A549 treated with Mapracorat at 1 μM for 4 hours (cell line): ENCODE data around the gene PRM2. TPM values are rescaled to one million over a fixed set of nuclear protein-coding genes. Genes with fewer than 3 reads are reported as not detected.

Experiments used
- total RNA-seq: library from RNA; stranded (reverse); fragments of 200-300 nt; extraction: Qiagen RNA extraction; gene quantifications from 5 replicates; pipeline ENCODE4 v1.2.3, GENCODE V29; 2022

PRM2 gene
- not detected in 5 replicates for total RNA-seq

GRCh38 chr16:11276143-11276895 is at the start of gene PRM2:
TSS of gene PRM2 (minus strand) at chr16:11276480. CDS start at chr16:11276370, 110 bp downstream.

GRCh38 chr16:11280616-11281522 is 4.6 kb upstream of the PRM2 start, which contains the start of gene PRM1:
TSS of gene PRM1 (minus strand) at chr16:11281330. CDS start at chr16:11281238, 92 bp downstream.

GRCh38 chr16:11272921-11273720 is 3.2 kb downstream of the PRM2 start, which contains the start of gene PRM3:
TSS of gene PRM3 (minus strand) at chr16:11273629. CDS start at chr16:11273595, 34 bp downstream.

GRCh38 chr16:11268921-11269375 is 7.3 kb downstream of the PRM2 start, which contains the start of gene TNP2:
TSS of gene TNP2 (minus strand) at chr16:11269325. CDS start at chr16:11269262, 63 bp downstream.

GRCh38 chr16:11255737-11256660 is 20.3 kb downstream of the PRM2 start, which contains the start of gene SOCS1:
TSS of gene SOCS1 (minus strand) at chr16:11256204. CDS start at chr16:11255478, 726 bp downstream.

Other genes starting within 250 kb of the PRM2 start
- 2.9 to 11.1 TPM (median 7.7 TPM) in 5 replicates for gene SOCS1, start 20.3 kb downstream of the PRM2 start, total RNA-seq
- not detected in 5 replicates for gene TNP2, start 7.2 kb downstream of the PRM2 start, total RNA-seq
- gene PRM3, start 2.9 kb downstream of the PRM2 start, total RNA-seq: not detected in 5 replicates
- gene PRM1, start 4.8 kb upstream of the PRM2 start, total RNA-seq: not detected in 5 replicates
- 25.8 to 34.3 TPM (median 32.6 TPM) in 5 replicates for gene RMI2, start 69.0 kb upstream of the PRM2 start, total RNA-seq